Hepatocyte (in vitro differentiated cells): ENCODE results near the gene SEPTIN8.

ENCODE experiments used
- EZH2phosphoT487 ChIP-seq: fragments of 200-600 bp; sonication (generic); IDR thresholded peaks from one replicate; pipeline ENCODE4 v1.6.1; 2018; ENCODE audit warnings: antibody characterized with exemption, mild to moderate bottlenecking, low read depth, moderate library complexity; ENCODE audit not compliant: unreplicated experiment, severe bottlenecking
- TF ChIP-seq, protein P1 (sequence below): fragments of 200-600 bp; sonication (generic); IDR thresholded peaks from 2 replicates; pipeline ENCODE4 v1.5.1; 2016; ENCODE audit warnings: antibody characterized with exemption, mild to moderate bottlenecking; ENCODE audit not compliant: poor library complexity

DNA sequence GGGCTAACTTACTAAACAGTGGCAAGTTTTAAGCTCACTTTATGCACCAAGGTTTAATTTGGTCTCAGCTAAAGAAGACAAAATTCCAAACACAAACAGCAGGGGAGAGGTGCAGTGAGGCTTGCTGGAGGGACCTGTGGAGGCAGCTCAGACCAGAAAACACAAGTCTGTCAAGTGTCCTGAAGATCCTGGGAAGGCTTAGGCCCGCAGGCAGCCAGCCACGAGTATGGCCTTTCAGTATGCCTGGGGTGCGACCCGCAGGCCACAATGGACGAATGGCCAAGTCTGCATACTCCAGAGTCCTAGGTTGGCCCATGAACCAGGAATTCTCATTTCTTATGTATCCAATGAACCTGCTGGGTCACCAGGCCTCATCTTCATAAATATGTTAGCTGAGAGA lies 20.5 kb downstream of the SEPTIN8 start:
- TF ChIP-seq, protein P1, sequence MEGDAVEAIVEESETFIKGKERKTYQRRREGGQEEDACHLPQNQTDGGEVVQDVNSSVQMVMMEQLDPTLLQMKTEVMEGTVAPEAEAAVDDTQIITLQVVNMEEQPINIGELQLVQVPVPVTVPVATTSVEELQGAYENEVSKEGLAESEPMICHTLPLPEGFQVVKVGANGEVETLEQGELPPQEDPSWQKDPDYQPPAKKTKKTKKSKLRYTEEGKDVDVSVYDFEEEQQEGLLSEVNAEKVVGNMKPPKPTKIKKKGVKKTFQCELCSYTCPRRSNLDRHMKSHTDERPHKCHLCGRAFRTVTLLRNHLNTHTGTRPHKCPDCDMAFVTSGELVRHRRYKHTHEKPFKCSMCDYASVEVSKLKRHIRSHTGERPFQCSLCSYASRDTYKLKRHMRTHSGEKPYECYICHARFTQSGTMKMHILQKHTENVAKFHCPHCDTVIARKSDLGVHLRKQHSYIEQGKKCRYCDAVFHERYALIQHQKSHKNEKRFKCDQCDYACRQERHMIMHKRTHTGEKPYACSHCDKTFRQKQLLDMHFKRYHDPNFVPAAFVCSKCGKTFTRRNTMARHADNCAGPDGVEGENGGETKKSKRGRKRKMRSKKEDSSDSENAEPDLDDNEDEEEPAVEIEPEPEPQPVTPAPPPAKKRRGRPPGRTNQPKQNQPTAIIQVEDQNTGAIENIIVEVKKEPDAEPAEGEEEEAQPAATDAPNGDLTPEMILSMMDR, result no peak
- no peak for TF ChIP-seq EZH2phosphoT487
